Stimulated activated CD4-positive, alpha-beta T cell treated with anti-CD3 and anti-CD28 coated beads, TNF-alpha, amount 100 ng/mL, for 1 hour (primary cell): ENCODE data around the gene ADORA1.

Experiments used
- DNase-seq, 3 donors: peaks; one replicate each; pipeline ENCODE4 v3.0.0-alpha.2; 2020; ENCODE audit warnings: low read depth in 3 of 3, low spot score in 1 of 3

Gene ADORA1

GRCh38 chr1:203210350-203210749 lies 82.8 kb downstream of the ADORA1 start:
- DNase-seq = no peak

- no peak for DNase-seq
Measured at GRCh38 chr1:203210988-203211387, 83.5 kb downstream of the ADORA1 start.

- no peak for DNase-seq
Measured at GRCh38 chr1:203211812-203212211, 84.3 kb downstream of the ADORA1 start.

- DNase-seq = no peak
Measured at GRCh38 chr1:203213126-203213525, 85.6 kb downstream of the ADORA1 start.

GRCh38 chr1:203214871-203215270 lies 87.3 kb downstream of the ADORA1 start:
- no peak for DNase-seq

- no peak for DNase-seq
Measured at GRCh38 chr1:203215573-203215972, 88.0 kb downstream of the ADORA1 start.

- peak; percentile 3 to 36 (median 18) for DNase-seq
Measured at GRCh38 chr1:203216274-203217138, 89.0 kb downstream of the ADORA1 start.
